ENCODE results near the gene TENM4.

The TENM4 gene

DNA sequence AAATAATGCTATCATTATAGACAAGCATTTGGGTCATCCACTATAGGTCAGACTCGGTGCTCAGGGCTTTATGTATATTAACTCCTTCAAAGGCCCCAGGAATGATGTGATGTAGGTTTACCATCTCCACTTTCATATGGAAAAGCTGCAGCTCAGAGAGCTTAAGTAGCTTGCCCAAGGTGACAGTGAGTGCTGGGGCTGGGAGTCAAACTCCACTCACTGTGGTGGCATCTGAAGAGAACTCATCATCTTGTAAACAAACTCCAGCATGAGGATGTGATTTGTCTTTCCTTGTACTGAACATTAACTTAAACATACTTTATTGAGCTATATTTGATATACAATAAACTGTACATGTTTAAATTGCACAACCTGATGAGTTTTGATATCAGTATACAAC, 25.4 kb downstream of the TENM4 start:
- TF ChIP-seq, protein P1, sequence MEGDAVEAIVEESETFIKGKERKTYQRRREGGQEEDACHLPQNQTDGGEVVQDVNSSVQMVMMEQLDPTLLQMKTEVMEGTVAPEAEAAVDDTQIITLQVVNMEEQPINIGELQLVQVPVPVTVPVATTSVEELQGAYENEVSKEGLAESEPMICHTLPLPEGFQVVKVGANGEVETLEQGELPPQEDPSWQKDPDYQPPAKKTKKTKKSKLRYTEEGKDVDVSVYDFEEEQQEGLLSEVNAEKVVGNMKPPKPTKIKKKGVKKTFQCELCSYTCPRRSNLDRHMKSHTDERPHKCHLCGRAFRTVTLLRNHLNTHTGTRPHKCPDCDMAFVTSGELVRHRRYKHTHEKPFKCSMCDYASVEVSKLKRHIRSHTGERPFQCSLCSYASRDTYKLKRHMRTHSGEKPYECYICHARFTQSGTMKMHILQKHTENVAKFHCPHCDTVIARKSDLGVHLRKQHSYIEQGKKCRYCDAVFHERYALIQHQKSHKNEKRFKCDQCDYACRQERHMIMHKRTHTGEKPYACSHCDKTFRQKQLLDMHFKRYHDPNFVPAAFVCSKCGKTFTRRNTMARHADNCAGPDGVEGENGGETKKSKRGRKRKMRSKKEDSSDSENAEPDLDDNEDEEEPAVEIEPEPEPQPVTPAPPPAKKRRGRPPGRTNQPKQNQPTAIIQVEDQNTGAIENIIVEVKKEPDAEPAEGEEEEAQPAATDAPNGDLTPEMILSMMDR (conservative IDR thresholded peaks at IDR 0.05; ENCODE audit: low read depth, low read length), result no peak
- H3K4me3 ChIP-seq (ENCODE audit: low read depth, low read length), result no peak overlapping the region
- no peak for DNase-seq (ENCODE audit: low read depth)

DNA sequence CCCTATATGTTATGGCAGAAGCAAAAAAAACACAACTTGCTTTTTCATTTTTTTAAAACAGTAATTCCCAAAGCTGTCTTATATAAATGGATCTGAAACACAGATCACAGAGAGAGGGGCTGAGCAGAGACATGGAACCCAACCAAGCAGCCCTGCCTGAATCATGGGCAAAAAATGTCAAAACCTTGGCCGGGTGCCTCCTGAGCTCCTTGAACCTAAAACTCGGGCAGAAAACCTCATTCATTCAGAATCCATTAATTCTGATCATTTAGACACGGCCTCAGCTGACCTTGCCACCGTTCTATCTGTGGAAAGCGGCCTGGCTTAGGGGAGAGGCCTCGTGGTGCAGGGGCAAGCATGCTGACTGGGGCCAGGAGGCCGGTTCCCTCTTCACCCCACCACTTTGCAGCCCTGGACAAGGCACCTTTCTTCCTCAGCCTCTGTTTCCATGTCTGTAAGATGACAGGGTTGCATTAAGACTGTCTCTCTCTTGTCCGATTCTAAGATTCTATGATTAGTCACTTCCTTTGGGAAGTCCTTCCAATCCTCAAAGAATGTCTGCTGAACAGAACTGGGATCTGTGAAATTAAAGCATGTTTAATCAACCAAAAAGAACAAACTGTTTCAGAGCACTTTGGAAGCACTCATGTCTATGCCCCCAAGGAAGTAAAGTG, 26.0 kb downstream of the TENM4 start:
- DNase-seq (ENCODE audit: low read depth), result peak; percentile 70
- TF ChIP-seq, protein P1 (conservative IDR thresholded peaks at IDR 0.05; ENCODE audit: low read depth, low read length), result no peak
- H3K4me3 ChIP-seq (ENCODE audit: low read depth, low read length), result no peak overlapping the region

- H3K4me3 ChIP-seq (ENCODE audit: low read depth, low read length), result no peak overlapping the region
These were observed 26.8 kb downstream of the TENM4 start for GRCh38 chr11:79414041-79414440.

GRCh38 chr11:79413268-79413667, 27.6 kb downstream of the TENM4 start:
- peak; percentile 95 for DNase-seq (ENCODE audit: low read depth)
- TF ChIP-seq, protein P1 (conservative IDR thresholded peaks at IDR 0.05; ENCODE audit: low read depth, low read length), result no peak
- no peak overlapping the region for H3K4me3 ChIP-seq (ENCODE audit: low read depth, low read length)

More at GRCh38 chr11:79414041-79414440, 26.8 kb downstream of the TENM4 start:
- TF ChIP-seq, protein P1 (conservative IDR thresholded peaks at IDR 0.05; ENCODE audit: low read depth, low read length), result no peak
- DNase-seq (ENCODE audit: low read depth), result no peak

- TF ChIP-seq, protein P1 (conservative IDR thresholded peaks at IDR 0.05; ENCODE audit: low read depth, low read length), result no peak
- DNase-seq (ENCODE audit: low read depth), result no peak
These were observed 28.1 kb downstream of the TENM4 start for GRCh38 chr11:79412761-79413160.

DNA sequence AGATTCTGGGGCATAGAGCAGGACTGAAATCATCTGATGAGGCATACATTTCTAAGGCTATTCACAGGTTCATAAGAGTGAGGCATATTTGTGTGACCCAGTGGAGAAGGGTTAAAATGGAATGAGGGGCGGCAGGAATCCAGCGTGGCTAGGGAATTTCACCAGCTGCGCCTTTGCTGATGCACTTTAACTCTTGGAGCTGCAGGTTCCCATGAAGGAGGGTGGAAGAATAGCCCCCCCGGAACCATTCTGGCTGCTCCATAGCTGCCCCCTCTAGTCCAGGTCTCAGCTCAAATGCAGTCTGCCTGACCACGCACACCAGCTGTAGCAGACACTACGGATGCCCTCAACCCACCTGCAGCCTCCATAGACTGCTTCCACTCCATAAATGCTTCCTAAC, 31.5 kb downstream of the TENM4 start:
- TF ChIP-seq, protein P1 (conservative IDR thresholded peaks at IDR 0.05; ENCODE audit: low read depth, low read length), result no peak
- no peak overlapping the region for H3K4me3 ChIP-seq (ENCODE audit: low read depth, low read length)
- no peak for DNase-seq (ENCODE audit: low read depth)

More at GRCh38 chr11:79412761-79413160, 28.1 kb downstream of the TENM4 start:
- no peak overlapping the region for H3K4me3 ChIP-seq (ENCODE audit: low read depth, low read length)

GRCh38 chr11:79406376-79406775, 34.5 kb downstream of the TENM4 start:
- TF ChIP-seq, protein P1 (conservative IDR thresholded peaks at IDR 0.05; ENCODE audit: low read depth, low read length), result no peak
- no peak for DNase-seq (ENCODE audit: low read depth)
- no peak overlapping the region for H3K4me3 ChIP-seq (ENCODE audit: low read depth, low read length)

All from choroid plexus epithelial cell (primary cell).